NCI-H146 treated with DMSO at 0.1 percent for 48 hours (cell line): ENCODE results near the gene DENND1A.

Experiments used
- DNase-seq: peaks from one replicate; lab custom pipeline; 2025; ENCODE audit not compliant: unreplicated experiment; lab: John Stamatoyannopoulos, UW

The DENND1A gene

GRCh38 chr9:123659358-123659757, 270.6 kb downstream of the DENND1A start:
- DNase-seq: no peak

DNA sequence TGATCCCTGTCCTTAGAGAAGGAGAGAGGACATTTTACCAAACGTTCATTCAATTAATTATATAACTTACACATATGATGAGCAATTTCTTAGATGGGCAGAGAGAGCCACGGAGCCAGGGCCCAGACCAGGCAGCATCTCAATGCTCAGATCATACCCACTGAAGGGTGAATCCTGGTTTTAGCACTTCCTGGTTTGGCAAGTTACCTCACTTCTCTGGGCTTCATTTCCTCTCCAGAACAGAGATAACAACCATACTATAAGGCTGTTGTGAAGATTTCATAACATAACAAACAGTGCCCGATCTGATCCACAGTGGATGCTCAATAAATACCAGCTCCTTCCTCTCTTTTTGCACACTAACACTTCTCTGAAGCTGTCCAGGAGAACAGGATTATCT, 271.1 kb downstream of the DENND1A start:
- DNase-seq: no peak

DNA sequence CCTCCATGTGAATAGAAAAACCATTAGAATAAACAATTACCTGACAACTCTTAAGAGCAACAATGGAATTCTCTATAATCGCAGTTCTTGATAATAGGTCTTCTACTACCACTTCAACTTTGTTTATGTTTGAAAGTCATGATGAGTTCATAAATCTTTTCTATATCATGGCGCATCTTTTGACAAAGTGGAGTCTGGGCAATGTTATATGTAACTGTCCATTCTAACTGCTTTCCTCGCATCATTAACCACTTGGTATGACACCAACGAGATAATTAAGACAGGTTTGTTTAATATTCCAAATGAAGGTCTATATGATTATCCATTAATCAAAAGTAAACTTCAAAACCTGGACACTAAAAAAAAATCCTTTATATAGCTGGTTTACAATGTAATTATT, 272.0 kb downstream of the DENND1A start:
- DNase-seq: no peak

- no peak for DNase-seq
Measured at GRCh38 chr9:123657099-123657498, 272.8 kb downstream of the DENND1A start.

DNA sequence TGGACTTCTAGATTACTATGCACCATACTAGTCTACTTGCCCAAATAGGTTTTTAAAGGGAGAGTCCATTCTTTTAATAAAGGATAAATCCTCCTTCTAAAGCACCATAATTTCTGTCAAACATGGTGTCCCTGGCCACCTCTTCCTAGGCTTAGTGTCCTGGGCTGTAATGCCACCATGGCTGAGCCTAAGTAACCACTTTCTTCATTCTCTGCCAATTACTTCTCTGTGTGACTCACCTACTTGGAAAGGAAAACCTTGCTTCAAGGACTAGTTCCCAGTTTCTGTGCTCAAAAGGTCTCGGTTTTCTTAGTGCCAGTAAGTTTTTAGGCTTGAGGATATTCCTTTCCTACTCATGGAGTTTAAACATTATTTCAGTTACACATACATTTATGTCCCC, 273.4 kb downstream of the DENND1A start:
- no peak for DNase-seq

- no peak for DNase-seq
Measured at GRCh38 chr9:123655681-123656423, 274.1 kb downstream of the DENND1A start.

DNA sequence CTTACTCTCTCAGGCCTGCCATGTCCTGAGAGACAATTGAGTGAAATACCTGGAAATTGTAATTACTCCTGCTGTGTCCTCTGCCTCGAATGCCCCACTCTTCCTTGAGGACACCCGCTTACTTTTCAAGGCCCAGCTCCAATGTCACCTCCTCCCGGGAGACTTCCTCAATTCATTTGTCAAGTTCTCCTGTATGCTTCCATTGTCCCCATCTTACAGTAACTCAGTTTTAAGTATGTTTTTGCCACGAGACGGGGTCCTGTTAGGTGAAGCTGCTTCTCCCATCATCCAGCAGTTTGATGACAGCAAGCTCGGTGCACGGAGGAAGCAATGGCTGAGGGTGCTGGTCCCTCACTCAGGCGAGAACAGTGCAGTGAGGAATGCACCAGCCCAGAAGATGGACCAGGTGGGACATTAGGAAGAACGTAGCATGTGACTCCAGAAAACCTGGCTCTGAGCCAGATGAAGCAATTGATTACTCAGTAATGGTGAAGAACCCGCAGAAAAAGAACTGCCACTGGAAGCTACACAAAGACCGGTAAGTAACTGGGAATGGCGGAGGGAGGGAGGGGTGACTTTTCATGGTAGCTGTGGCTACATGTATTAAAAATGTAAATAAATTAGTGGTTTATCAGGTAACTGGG, 274.8 kb downstream of the DENND1A start:
- DNase-seq: no peak

DNA sequence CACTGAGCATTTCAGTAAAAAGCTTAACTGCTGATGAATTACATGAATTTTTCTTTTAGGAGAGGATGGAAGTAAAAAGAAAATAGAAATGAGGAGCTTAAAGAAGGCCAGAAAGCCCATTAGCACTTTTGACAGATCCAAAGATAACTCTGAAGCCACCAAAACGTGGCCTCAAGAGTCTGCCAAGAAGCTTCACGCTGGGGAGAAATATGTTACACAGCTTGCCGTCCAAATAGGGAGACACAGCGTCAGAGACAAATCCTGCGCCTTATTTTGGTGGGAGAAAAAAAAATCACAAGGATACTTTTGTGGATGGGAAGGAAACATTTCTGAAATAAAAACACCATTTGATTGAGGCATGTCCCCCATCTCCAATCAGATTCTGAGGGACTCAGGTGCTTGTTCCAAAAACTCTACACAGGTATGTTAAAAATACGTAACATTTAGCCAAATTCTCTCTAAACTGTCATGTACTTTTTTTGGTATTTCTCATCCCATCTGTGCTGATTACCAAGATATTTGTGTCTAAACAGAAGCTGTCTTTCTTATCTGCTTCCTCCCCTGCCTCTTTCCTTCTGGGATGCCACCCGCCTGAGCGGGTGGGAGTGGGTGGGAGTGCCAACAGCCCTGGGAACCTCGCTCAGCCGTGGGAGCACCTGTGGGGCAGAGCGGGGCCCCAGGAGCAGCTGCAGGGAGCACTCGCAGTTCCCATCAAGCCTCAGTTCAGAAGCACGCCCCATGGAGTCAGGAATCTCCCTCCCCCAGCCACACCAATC, 275.5 kb downstream of the DENND1A start:
- DNase-seq: no peak

GRCh38 chr9:123652416-123652815, 277.5 kb downstream of the DENND1A start:
- DNase-seq: no peak

GRCh38 chr9:123651871-123652270, 278.1 kb downstream of the DENND1A start:
- no peak for DNase-seq

DNA sequence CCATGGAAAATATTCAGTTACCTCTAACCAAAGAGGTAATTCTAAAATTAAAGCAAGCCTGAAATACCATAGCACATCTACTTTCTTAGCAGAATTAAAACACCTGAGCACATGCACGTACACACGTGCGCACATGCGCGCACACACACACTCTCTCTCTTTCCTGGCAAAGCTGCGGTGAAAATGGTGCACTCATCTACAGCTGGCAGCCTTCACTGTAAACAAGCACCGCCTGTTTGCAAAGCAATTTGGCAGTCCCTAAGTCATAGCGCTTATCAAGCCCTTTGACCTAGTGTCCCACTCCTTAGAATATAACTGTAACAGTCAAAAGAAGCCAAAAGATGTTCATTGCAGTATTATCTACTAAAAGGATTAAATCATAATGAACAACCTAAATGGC, 278.7 kb downstream of the DENND1A start:
- no peak for DNase-seq

DNA sequence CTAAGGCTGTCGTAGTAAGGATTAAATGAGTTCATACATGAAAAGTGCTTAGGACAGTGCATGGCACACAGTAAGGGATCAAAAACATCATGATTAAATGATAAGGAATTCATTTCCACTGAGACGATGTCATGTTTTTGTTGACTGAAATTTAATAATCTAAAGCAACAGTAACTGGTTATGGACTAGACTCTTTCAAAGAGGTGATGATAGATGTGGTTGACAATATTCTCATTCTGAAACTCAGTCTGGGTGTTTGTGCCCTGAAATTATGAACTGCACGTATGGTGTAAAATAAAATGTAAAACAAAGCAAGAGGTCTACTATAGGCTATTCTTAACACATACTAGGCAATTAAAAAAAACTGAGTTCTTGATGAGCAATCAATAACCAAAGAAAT, 280.0 kb downstream of the DENND1A start:
- DNase-seq: no peak

GRCh38 chr9:123647145-123647544, 282.8 kb downstream of the DENND1A start:
- DNase-seq: no peak

- no peak for DNase-seq
Measured at GRCh38 chr9:123645762-123646161, 284.2 kb downstream of the DENND1A start.

DNA sequence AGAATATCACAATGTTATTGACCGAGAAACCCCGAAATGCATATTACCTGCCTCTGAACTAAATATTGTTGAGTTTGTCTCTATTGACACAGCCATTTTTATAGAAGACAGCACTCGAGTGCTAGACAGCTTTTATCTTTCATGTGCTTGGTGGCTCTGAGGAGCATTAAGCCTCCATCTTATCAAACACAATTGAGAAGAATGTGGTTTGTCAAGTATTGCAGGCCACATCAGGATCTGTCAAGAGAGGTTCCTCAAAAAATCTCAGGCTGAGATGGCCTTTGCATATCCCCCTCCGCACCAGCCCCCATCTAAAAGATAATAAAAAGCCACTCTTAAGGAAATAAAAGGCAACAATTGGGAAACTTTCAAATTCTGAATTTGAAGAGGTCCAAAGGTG, 284.8 kb downstream of the DENND1A start:
- DNase-seq: no peak

GRCh38 chr9:123643518-123643917, 286.4 kb downstream of the DENND1A start:
- DNase-seq: no peak

GRCh38 chr9:123642291-123643278, 287.3 kb downstream of the DENND1A start:
- no peak for DNase-seq

DNA sequence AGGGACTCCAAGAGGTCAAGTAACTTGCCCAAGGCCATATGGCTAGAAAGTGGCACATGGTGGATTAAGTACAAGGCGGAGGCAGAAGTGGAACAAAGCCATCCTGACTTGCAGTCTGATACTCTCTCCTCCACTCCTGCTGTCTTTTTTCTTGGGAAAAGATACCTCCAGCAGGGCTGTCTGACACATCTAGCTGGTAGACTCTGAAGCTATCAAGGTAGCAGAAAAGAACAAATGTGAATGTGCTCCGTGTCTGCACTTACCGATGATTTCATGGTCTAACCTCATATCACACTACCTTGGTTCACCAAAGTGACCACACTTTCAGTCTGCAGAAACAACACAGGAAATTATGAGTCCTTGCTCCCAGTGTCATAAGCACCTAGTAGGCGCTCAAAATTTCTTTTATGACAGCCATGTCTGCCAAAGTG, 289.1 kb downstream of the DENND1A start:
- DNase-seq: no peak

DNA sequence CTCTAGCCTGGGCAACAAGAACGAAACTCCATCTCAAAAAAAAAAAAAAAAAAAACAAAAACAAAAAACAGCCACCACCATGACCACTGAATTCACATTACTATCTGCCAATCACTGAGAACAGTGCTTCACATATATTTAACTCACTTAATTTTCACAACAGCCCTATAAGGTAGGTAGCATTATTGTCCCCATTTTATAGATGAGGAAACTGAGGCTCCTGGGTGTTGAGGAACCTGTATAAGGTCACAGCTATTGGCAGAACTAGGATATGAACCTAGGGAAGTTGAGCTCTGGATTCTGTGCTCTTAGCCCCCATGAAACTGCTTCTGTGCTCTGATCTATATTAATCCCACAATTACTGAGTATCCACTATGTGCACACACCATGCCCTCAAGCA, 290.2 kb downstream of the DENND1A start:
- DNase-seq: no peak

DNA sequence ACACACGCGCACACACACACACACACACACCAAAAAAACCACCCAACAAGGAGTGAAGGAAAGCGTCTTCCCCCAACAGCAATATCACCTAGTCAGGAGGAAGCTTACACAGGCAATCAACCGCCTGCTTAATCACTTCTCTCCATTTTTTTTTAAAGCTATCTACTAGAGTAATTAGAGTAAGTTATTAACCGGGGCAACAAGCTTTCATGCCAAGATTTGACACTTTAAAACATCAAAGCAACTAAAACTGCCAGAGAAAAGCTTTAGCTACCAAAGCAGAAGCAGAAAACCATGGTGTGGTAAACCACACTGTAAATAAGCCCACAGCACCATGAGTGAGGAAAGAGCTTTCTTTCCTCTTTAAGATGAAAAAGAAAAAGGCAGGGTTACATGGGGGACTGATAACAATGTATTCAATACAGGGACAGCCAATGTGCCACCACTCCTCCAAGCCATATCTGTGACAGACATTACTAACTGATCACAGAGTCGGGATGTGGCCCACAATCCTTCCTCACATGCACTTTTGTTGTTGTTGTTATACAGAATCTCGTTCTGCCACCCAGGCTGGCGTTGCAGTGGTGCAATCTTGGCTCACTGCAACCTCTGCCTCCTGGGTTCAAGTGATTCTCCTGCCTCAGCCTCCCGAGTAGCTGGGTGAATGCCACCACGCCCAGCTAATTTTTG, 291.8 kb downstream of the DENND1A start:
- no peak for DNase-seq
